Measurements from ENCODE around the gene CASD1. TPM values are rescaled to one million over a fixed set of nuclear protein-coding genes. Genes with fewer than 3 reads are reported as not detected.

Gene CASD1
- total RNA-seq, 1 experiment from 2014 or later, result 5.8 TPM

GRCh38 chr7:94571816-94572215, 62.2 kb downstream of the CASD1 start:
- POLR2A ChIA-PET, result no interaction called here
- ATAC-seq (no peak), DNase-seq (ENCODE audit: low read depth, low spot score) (no peak)
- no peaks in the 10 kb centered on the region for H3K4me1 ChIP-seq (ENCODE audit: control insufficient read depth in 1 of 2, insufficient read depth in 2 of 2, low read length in 2 of 2)
- H3K79me2 ChIP-seq (ENCODE audit: insufficient read depth, low read length), result no peaks in the 10 kb centered on the region
- no peaks in the 10 kb centered on the region for H3K27me3 ChIP-seq (ENCODE audit: insufficient read depth, low read length)
- H3K4me2 ChIP-seq (ENCODE audit: low read length), result no peak overlapping the region
- no peak overlapping the region for H2AFZ ChIP-seq (ENCODE audit: low read depth, low read length, poor library complexity, severe bottlenecking)
- H3K27ac ChIP-seq (ENCODE audit: low read depth, low read length), result no peak overlapping the region
- CTCF ChIA-PET, result no interaction called here
- no peaks in the 10 kb centered on the region for H3K9me2 ChIP-seq (ENCODE audit: insufficient read depth)
- H4K20me1 ChIP-seq (ENCODE audit: insufficient read depth), result no peaks in the 10 kb centered on the region
- BruUV-seq (replicated peaks), result no TSS peak
- no peak overlapping the region for H3K4me3 ChIP-seq (replicated peaks in 1 of 2; ENCODE audit: low read depth in 1 of 2, low read length in 2 of 2)
- intact Hi-C loops (cut with micrococcal nuclease), result no loop called here
- no peaks in the 10 kb centered on the region for H3K36me3 ChIP-seq (ENCODE audit: control insufficient read depth in 1 of 2, insufficient read depth in 2 of 2, low read length in 2 of 2)
- no peak for TF ChIP-seq EZH2phosphoT487 (IDR thresholded peaks at IDR 0.05; ENCODE audit: borderline replicate concordance)
- TF ChIP-seq EZH2 (IDR thresholded peaks at IDR 0.05), result no peak
- TF ChIP-seq SRF (IDR thresholded peaks at IDR 0.05; ENCODE audit: low read depth), result no peak
- no peak for TF ChIP-seq POLR2A (IDR thresholded peaks at IDR 0.05; ENCODE audit: borderline replicate concordance, extremely low read depth, insufficient read depth, insufficient read length)
- TF ChIP-seq REST (IDR thresholded peaks at IDR 0.05; ENCODE audit: low read depth), result no peak
- TF ChIP-seq EGR1 (IDR thresholded peaks at IDR 0.05; ENCODE audit: low read depth), result no peak
- TF ChIP-seq MAX (IDR thresholded peaks at IDR 0.05), result no peak
- no peak for TF ChIP-seq POLR2AphosphoS5 (IDR thresholded peaks at IDR 0.05; ENCODE audit: low read depth, low read length)
- no peak for TF ChIP-seq FOSL1 (IDR thresholded peaks at IDR 0.05; ENCODE audit: low read depth)
- TF ChIP-seq CTCF (IDR thresholded peaks at IDR 0.05 in 2 of 3, conservative IDR thresholded peaks at IDR 0.05 in 1 of 3; ENCODE audit: borderline replicate concordance in 1 of 3, insufficient read depth in 1 of 3, low read depth in 2 of 3, low read length in 2 of 3), result no peak
- no peak for TF ChIP-seq CEBPB (IDR thresholded peaks at IDR 0.05; ENCODE audit: low read depth)
- TF ChIP-seq ELF1 (IDR thresholded peaks at IDR 0.05; ENCODE audit: borderline replicate concordance, low read depth), result no peak
- no peak for TF ChIP-seq JUND (IDR thresholded peaks at IDR 0.05)
- no peak for TF ChIP-seq RAD21 (IDR thresholded peaks at IDR 0.05; ENCODE audit: low read depth)
- no peak for TF ChIP-seq ZNF274 (IDR thresholded peaks at IDR 0.05; ENCODE audit: low read depth, low read length)
- TF ChIP-seq ZFX (IDR thresholded peaks at IDR 0.05), result no peak
- TF ChIP-seq TCF7L2 (IDR thresholded peaks at IDR 0.05; ENCODE audit: borderline replicate concordance, extremely low read depth, insufficient read depth, insufficient read length), result no peak
- TF ChIP-seq YY1 (IDR thresholded peaks at IDR 0.05; ENCODE audit: extremely low read depth, insufficient replicate concordance, low read depth, low read length), result no peak
- H3K9ac ChIP-seq (ENCODE audit: low read length), result no peak overlapping the region
- RAD21 ChIA-PET (ENCODE audit: low non-redundant PET in 1 of 2, low total read pairs in 2 of 2, uncharacterized antibody in 2 of 2, unreplicated experiment in 2 of 2), result no interaction called here
- H3K9me3 ChIP-seq (ENCODE audit: control insufficient read depth in 1 of 2, insufficient read depth in 1 of 2, low read depth in 1 of 2, low read length in 2 of 2), result no peaks in the 10 kb centered on the region
